ENCODE measurements around the gene TBL2. TPM values are rescaled to one million over a fixed set of nuclear protein-coding genes. Genes with fewer than 3 reads are reported as not detected.
"Not testable (repeated sequence)": the region's sequence is repeated elsewhere in the genome, so short reads cannot be mapped to it uniquely, and the experiment has no call there.

Gene TBL2, protein sequence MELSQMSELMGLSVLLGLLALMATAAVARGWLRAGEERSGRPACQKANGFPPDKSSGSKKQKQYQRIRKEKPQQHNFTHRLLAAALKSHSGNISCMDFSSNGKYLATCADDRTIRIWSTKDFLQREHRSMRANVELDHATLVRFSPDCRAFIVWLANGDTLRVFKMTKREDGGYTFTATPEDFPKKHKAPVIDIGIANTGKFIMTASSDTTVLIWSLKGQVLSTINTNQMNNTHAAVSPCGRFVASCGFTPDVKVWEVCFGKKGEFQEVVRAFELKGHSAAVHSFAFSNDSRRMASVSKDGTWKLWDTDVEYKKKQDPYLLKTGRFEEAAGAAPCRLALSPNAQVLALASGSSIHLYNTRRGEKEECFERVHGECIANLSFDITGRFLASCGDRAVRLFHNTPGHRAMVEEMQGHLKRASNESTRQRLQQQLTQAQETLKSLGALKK
- 10 to 100 TPM; 27.7 to 29.6 TPM for total RNA-seq

DNA sequence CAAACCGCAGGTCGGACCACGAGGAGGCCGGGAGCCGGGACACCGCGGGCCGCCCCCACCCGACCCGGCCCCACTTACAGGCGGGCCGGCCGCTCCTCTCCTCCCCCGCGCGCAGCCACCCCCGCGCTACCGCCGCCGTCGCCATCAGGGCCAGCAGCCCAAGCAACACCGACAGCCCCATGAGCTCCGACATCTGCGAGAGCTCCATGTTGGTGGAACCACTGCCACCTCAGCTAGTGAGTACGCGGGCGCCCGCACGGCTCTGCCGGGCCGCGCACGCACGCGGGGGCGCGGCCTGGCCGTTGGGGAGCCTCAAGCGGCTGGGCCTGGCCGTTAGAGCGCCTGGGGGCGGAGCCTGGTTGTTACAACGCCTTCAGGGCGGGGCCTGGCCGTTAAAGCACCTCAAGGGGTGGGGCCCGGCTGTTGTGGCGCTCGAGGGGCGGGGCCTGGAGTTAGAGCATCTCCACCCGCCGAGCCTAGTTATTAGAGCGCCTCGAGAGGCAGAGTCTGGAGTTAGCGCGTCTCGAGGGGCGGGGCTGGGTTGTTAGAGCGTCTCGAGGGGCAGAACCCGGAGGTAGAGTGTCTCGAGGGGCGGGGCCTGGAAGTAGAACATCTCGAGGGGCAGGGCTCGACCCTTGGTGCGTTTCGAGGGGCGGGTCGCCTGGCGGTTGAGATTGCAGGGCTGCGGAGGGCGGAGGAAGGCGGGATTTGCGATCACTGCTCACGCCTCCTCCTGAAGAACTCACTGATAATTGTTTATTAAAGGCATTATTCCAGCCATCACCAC lies at the start of gene TBL2:
Gene TBL2 (minus strand): TSS at position 238 of the 787 bp plus-strand sequence. CDS start 30 bp downstream, at position 208.
- DNase-seq: peak; percentile 99
- H3K4me1 Mint-ChIP-seq (ENCODE audit: low read depth): peaks cover 28% of the 10 kb centered on the region
- peak within 1 kb of the TSS; percentile 97 to 100 for H3K4me3 Mint-ChIP-seq
- H3K27me3 Mint-ChIP-seq (ENCODE audit: low read depth): no peaks in the 10 kb centered on the region
- peak; percentile 88 to 91 for ATAC-seq (replicated peaks in 1 of 2)
- peaks cover 3 to 4% of the 10 kb centered on the region in 2 donors for H3K36me3 Mint-ChIP-seq (ENCODE audit: insufficient read depth in 2 of 2)
- peak within 1 kb of the TSS; percentile 99 for H3K27ac Mint-ChIP-seq
- no peaks in the 10 kb centered on the region for H3K9me3 Mint-ChIP-seq

GRCh38 chr7:73626814-73627213 lies 48.4 kb upstream of the TBL2 start:
- Mint-ChIP-seq H3K4me3 (no peak overlapping the region), H3K9me3 (no peaks in the 10 kb centered on the region), H3K36me3 (ENCODE audit: insufficient read depth in 2 of 2) (no peaks in the 10 kb centered on the region), H3K27ac (no peak overlapping the region), H3K4me1 (ENCODE audit: low read depth) (peaks cover 10% of the 10 kb centered on the region), H3K27me3 (ENCODE audit: low read depth) (peaks cover 58% of the 10 kb centered on the region)
- DNase-seq (no peak), ATAC-seq (replicated peaks in 1 of 2) (no peak)

DNA sequence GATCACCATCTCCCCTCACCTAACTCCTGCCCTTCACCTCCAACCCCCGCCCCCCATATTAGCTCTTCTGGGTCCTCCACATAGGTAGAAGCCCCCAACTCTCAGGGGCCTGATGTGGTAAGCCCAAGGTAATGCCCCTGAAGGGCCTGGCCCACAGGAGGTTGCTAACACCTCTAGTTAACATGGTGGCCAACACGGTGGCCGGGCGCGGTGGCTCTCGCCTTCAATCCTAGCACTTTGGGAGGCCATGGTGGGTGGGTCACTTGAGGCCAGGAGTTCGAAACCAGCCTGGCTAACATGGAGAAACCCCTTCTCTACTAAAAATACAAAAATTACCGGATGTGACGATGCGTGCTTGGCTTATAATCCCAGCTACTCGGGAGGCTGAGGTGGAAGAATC lies 46.9 kb upstream of the TBL2 start:
- no peaks in the 10 kb centered on the region for H3K36me3 Mint-ChIP-seq (ENCODE audit: insufficient read depth in 2 of 2)
- H3K4me3 Mint-ChIP-seq: no peak overlapping the region
- H3K27me3 Mint-ChIP-seq (ENCODE audit: low read depth): peaks cover 55% of the 10 kb centered on the region
- H3K4me1 Mint-ChIP-seq (ENCODE audit: low read depth): peaks cover 10% of the 10 kb centered on the region
- no peaks in the 10 kb centered on the region for H3K9me3 Mint-ChIP-seq
- no peak overlapping the region for H3K27ac Mint-ChIP-seq
- ATAC-seq (replicated peaks in 1 of 2) (no peak), DNase-seq (no peak)

- H3K9me3 Mint-ChIP-seq: no peaks in the 10 kb centered on the region
- no peak for ATAC-seq (replicated peaks in 1 of 2)
- peaks cover 10% of the 10 kb centered on the region for H3K4me1 Mint-ChIP-seq (ENCODE audit: low read depth)
- peak overlapping the region; percentile 27 to 43 for H3K4me3 Mint-ChIP-seq
- H3K27ac Mint-ChIP-seq: no peak overlapping the region
- peaks cover 55% of the 10 kb centered on the region for H3K27me3 Mint-ChIP-seq (ENCODE audit: low read depth)
- DNase-seq: no peak
- no peaks in the 10 kb centered on the region for H3K36me3 Mint-ChIP-seq (ENCODE audit: insufficient read depth in 2 of 2)
These were observed 46.3 kb upstream of the TBL2 start for GRCh38 chr7:73624669-73625001.

GRCh38 chr7:73623798-73624668 lies 45.7 kb upstream of the TBL2 start, which contains the start of gene MLXIPL:
TSS of gene MLXIPL (minus strand) at chr7:73624522. CDS start at chr7:73624492, 30 bp downstream.
- ATAC-seq (replicated peaks in 1 of 2): peak; percentile 91 to 92
- Mint-ChIP-seq H3K36me3 (ENCODE audit: insufficient read depth in 2 of 2) (no peaks in the 10 kb centered on the region), H3K27me3 (ENCODE audit: low read depth) (peaks cover 53% of the 10 kb centered on the region), H3K27ac (no peak within 1 kb of the TSS), H3K4me3 (peak within 1 kb of the TSS; percentile 43 to 68), H3K9me3 (no peaks in the 10 kb centered on the region), H3K4me1 (ENCODE audit: low read depth) (peaks cover 10% of the 10 kb centered on the region)
- DNase-seq: peak; percentile 73

GRCh38 chr7:73622909-73623797 lies 44.8 kb upstream of the TBL2 start:
- peaks cover 10% of the 10 kb centered on the region for H3K4me1 Mint-ChIP-seq (ENCODE audit: low read depth)
- H3K4me3 Mint-ChIP-seq: peak overlapping the region; percentile 68
- DNase-seq (no peak), ATAC-seq (replicated peaks in 1 of 2) (no peak)
- H3K9me3 Mint-ChIP-seq: no peaks in the 10 kb centered on the region
- no peaks in the 10 kb centered on the region for H3K36me3 Mint-ChIP-seq (ENCODE audit: insufficient read depth in 2 of 2)
- no peak overlapping the region for H3K27ac Mint-ChIP-seq
- peaks cover 49% of the 10 kb centered on the region for H3K27me3 Mint-ChIP-seq (ENCODE audit: low read depth)

GRCh38 chr7:73622527-73622908 lies 44.1 kb upstream of the TBL2 start:
- H3K27ac Mint-ChIP-seq: no peak overlapping the region
- no peaks in the 10 kb centered on the region for H3K9me3 Mint-ChIP-seq
- peaks cover 43% of the 10 kb centered on the region for H3K27me3 Mint-ChIP-seq (ENCODE audit: low read depth)
- DNase-seq: no peak
- H3K4me1 Mint-ChIP-seq (ENCODE audit: low read depth): peaks cover 10% of the 10 kb centered on the region
- H3K36me3 Mint-ChIP-seq (ENCODE audit: insufficient read depth in 2 of 2): no peaks in the 10 kb centered on the region
- H3K4me3 Mint-ChIP-seq: no peak overlapping the region
- ATAC-seq (replicated peaks in 1 of 2): no peak

GRCh38 chr7:73621168-73622063 lies 43.0 kb upstream of the TBL2 start:
- no peaks in the 10 kb centered on the region for H3K9me3 Mint-ChIP-seq
- no peak overlapping the region for H3K4me3 Mint-ChIP-seq
- ATAC-seq (replicated peaks in 1 of 2) (no peak), DNase-seq (no peak)
- H3K27ac Mint-ChIP-seq: no peak overlapping the region
- peaks cover 10% of the 10 kb centered on the region for H3K4me1 Mint-ChIP-seq (ENCODE audit: low read depth)
- no peaks in the 10 kb centered on the region for H3K36me3 Mint-ChIP-seq (ENCODE audit: insufficient read depth in 2 of 2)
- peaks cover 37% of the 10 kb centered on the region for H3K27me3 Mint-ChIP-seq (ENCODE audit: low read depth)

GRCh38 chr7:73619394-73619793 lies 41.0 kb upstream of the TBL2 start:
- H3K36me3 Mint-ChIP-seq (ENCODE audit: insufficient read depth in 2 of 2); H3K9me3 Mint-ChIP-seq; H3K27ac Mint-ChIP-seq; H3K4me1 Mint-ChIP-seq (ENCODE audit: low read depth); ATAC-seq (replicated peaks in 1 of 2); DNase-seq; H3K4me3 Mint-ChIP-seq: not testable (repeated sequence)
- H3K27me3 Mint-ChIP-seq (ENCODE audit: low read depth): peaks cover 27% of the 10 kb centered on the region

DNA sequence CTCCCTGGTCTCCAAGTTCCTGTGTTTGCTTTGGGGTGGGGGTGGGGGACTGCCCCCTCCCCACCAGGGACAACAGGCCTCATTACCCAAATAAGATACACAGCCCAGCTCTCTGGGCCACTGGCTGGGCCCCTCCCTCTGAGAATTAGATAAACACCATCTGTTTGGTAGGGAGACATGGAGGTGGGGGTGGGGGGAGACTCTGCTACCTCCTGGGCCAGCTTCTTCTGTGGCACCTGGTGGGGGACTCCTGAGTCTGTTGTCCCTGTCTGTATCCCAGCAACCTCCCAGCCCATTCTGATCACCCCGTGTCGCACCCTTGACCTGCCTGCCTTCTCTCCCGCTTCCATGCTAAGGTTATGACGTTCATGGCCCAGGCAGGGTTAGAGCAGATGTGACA lies 40.2 kb upstream of the TBL2 start:
- Mint-ChIP-seq H3K36me3 (ENCODE audit: insufficient read depth in 2 of 2) (no peaks in the 10 kb centered on the region), H3K4me1 (ENCODE audit: low read depth) (peaks cover 7% of the 10 kb centered on the region), H3K27me3 (ENCODE audit: low read depth) (peaks cover 33% of the 10 kb centered on the region), H3K4me3 (no peak overlapping the region), H3K9me3 (no peaks in the 10 kb centered on the region), H3K27ac (no peak overlapping the region)
- ATAC-seq (replicated peaks in 1 of 2): no peak
- no peak for DNase-seq

- H3K36me3 Mint-ChIP-seq (ENCODE audit: insufficient read depth in 2 of 2): not testable (repeated sequence)
These were observed 39.1 kb upstream of the TBL2 start for GRCh38 chr7:73617520-73617919.

More at GRCh38 chr7:73617520-73617919, 39.1 kb upstream of the TBL2 start:
- not testable (repeated sequence) for ATAC-seq (replicated peaks in 1 of 2); H3K9me3 Mint-ChIP-seq; H3K4me1 Mint-ChIP-seq (ENCODE audit: low read depth); DNase-seq; H3K4me3 Mint-ChIP-seq; H3K27ac Mint-ChIP-seq
- peaks cover 33% of the 10 kb centered on the region for H3K27me3 Mint-ChIP-seq (ENCODE audit: low read depth)
